Ovary (tissue), 3 donors: ENCODE measurements around the gene FATE1.

Experiments
- EP300 ChIP-seq: sonication (generic); formaldehyde crosslinking; IDR thresholded peaks from one replicate; pipeline ENCODE4 v1.6.1; 2017; ENCODE audit warnings: antibody characterized with exemption
- POLR2A ChIP-seq: fragments of 450-650 bp; IDR thresholded peaks from one replicate; pipeline ENCODE4 v1.6.1; 2017; ENCODE audit warnings: antibody characterized with exemption, mild to moderate bottlenecking, moderate library complexity
- TF ChIP-seq, protein P1 (sequence below), 3 donors: fragments of 450-650 bp in 2 of 3; fragments of 200-600 bp in 1 of 3; IDR thresholded peaks; one replicate each; pipeline versions ENCODE4 v1.5.1 to v1.8.0; 2016 to 2022; ENCODE audit warnings: antibody characterized with exemption in 3 of 3, mild to moderate bottlenecking in 1 of 3
- donor health status: DM: no; HTN: no; CAD: no.

GRCh38 chrX:151711154-151711553, 4.7 kb upstream of the FATE1 start:
- no peak for TF ChIP-seq EP300
- TF ChIP-seq, protein P1, sequence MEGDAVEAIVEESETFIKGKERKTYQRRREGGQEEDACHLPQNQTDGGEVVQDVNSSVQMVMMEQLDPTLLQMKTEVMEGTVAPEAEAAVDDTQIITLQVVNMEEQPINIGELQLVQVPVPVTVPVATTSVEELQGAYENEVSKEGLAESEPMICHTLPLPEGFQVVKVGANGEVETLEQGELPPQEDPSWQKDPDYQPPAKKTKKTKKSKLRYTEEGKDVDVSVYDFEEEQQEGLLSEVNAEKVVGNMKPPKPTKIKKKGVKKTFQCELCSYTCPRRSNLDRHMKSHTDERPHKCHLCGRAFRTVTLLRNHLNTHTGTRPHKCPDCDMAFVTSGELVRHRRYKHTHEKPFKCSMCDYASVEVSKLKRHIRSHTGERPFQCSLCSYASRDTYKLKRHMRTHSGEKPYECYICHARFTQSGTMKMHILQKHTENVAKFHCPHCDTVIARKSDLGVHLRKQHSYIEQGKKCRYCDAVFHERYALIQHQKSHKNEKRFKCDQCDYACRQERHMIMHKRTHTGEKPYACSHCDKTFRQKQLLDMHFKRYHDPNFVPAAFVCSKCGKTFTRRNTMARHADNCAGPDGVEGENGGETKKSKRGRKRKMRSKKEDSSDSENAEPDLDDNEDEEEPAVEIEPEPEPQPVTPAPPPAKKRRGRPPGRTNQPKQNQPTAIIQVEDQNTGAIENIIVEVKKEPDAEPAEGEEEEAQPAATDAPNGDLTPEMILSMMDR (IDR thresholded peaks at IDR 0.05) = no peak
- no peak for TF ChIP-seq POLR2A
